HG03139 (cell line): ENCODE results near the gene SPDYE8.
"Not testable (repeated sequence)": the region's sequence is repeated elsewhere in the genome, so short reads cannot be mapped to it uniquely, and the experiment has no call there.

Experiments
- ATAC-seq: cut with Tn5 transposase; IDR thresholded peaks from one replicate; pipeline ENCODE4 v1.9.1; 2021; ENCODE audit not compliant: unreplicated experiment

Gene SPDYE8, protein sequence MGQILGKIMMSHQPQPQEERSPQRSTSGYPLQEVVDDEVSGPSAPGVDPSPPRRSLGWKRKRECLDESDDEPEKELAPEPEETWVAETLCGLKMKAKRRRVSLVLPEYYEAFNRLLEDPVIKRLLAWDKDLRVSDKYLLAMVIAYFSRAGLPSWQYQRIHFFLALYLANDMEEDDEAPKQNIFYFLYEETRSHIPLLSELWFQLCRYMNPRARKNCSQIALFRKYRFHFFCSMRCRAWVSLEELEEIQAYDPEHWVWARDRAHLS

GRCh38 chr7:73029666-73030065 is at the start of gene SPDYE8:
Gene SPDYE8 (minus strand): TSS chr7:73029766. CDS start chr7:73027966, 1,800 bp downstream.
- ATAC-seq, result not testable (repeated sequence)

DNA sequence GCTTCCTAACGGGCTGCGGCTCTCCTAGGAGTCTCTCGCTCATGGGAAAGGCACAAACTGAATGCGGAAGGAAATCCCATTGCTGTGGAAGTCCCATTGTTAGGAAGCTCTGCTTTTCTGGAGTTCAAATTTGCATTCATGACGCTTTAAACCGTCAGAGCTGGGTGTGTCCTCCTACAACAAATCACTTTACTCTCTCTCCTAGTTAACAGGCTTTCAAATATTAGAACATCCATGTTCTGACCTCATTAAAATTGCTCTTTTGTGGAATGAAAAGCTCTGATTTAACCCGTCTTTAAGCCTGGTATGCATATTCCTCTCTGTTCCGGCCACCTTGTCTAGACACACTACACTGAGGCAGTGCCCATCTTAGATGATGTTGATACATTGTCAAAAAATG is 28.2 kb upstream of the SPDYE8 start, which contains the start of gene SPDYE11:
SPDYE11 (minus strand) TSS at position 101 of the 400 bp plus-strand sequence. CDS start 1,800 bp downstream, outside the sequence.
- not testable (repeated sequence) for ATAC-seq

- ATAC-seq, result not testable (repeated sequence)
Observed at GRCh38 chr7:73006491-73006890, 23.1 kb downstream of the SPDYE8 start.

DNA sequence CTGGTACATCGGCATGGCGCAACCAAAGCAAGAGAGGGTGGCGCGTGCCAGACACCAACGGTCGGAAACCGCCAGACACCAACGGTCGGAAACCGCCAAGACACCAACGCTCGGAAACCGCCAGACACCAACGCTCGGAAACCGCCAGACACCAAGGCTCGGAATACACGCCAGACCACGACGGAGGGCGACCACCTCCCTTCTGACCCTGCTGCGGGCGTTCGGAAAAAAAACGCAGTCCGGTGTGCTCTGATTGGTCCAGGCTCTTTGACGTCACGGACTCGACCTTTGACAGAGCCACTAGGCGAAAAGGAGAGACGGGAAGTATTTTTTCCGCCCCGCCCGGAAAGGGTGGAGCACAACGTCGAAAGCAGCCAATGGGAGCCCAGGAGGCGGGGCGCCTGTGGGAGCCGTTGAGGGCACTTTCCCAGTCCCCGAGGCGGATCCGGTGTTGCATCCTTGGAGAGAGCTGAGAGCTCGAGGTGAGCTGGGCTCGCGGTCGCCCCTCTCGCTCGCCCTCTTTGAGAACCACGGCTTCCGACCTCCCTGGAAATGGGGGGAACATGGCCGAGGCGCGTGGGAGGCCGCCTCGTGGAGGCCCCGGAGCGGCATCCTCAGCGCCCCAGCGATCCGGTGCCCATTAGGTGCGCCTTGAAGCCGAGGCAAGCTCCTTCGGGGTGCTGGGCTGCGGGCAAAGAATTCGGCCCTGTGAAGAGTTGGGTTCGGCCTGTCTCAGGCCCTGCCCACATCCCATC is 23.7 kb downstream of the SPDYE8 start:
- peak; percentile 81 for ATAC-seq

DNA sequence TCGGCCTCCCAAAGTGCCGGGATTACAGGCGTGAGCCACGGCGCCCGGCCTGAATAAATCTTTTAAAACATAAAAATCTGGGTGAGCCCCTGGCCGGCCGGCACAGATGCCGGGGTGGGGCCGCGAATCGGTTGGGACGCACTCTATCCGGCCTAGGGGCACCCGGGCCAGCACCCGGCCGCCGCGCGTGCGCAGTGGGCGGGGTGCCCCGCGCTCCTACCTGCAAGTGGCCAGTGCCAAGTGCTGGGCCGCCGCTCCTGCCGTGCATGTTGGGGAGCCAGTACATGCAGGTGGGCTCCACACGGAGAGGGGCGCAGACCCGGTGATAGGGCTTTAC is 24.2 kb downstream of the SPDYE8 start:
- ATAC-seq, result peak; percentile 67

DNA sequence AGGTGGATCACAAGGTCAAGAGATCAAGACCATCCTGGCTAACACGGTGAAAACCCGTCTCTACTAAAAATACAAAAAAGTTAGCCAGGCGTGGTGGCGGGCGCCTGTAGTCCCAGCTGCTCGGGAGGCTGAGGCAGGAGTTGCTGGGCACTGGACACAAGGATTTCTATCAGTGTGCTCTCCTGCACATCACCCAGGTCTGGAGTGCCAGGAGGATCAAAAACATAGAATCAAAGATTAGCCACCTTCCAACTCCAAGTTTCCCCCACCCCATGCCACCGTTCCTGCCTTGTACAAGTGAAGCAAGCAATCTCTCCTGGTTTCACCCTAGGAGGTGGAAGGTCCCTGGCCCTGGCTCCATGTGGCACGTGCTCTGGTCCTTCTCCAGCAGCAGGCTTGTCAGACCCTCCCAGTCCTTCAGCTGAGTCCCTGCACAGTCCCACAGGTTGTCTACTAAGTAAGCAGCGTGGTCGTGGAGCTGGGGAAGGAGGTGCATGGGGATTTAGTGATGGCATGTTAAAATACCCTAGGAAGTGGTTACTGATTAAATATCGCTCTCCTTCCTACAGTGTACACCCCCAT is 31.6 kb downstream of the SPDYE8 start:
- ATAC-seq, result not testable (repeated sequence)

GRCh38 chr7:72997447-72997846 is 32.1 kb downstream of the SPDYE8 start:
- not testable (repeated sequence) for ATAC-seq

DNA sequence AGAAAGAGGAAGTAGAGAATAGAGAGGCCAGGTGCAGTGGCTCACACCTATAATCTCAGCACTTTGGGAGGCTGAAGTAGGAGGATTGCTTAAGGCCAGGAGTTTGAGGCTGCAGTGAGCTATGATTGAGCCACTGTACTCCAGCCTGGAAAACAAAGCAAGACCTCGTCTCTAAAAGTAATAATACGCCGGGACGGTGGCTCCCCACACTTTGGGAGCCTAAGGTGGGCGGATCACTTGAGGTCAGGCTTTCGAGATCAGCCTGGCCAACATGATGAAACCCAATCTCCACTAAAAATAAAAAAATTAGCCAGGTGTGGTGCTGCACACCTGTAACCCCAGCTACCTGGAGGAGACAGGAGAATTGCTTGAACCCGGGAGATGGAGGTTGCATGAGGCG is 34.1 kb downstream of the SPDYE8 start:
- ATAC-seq, result not testable (repeated sequence)

DNA sequence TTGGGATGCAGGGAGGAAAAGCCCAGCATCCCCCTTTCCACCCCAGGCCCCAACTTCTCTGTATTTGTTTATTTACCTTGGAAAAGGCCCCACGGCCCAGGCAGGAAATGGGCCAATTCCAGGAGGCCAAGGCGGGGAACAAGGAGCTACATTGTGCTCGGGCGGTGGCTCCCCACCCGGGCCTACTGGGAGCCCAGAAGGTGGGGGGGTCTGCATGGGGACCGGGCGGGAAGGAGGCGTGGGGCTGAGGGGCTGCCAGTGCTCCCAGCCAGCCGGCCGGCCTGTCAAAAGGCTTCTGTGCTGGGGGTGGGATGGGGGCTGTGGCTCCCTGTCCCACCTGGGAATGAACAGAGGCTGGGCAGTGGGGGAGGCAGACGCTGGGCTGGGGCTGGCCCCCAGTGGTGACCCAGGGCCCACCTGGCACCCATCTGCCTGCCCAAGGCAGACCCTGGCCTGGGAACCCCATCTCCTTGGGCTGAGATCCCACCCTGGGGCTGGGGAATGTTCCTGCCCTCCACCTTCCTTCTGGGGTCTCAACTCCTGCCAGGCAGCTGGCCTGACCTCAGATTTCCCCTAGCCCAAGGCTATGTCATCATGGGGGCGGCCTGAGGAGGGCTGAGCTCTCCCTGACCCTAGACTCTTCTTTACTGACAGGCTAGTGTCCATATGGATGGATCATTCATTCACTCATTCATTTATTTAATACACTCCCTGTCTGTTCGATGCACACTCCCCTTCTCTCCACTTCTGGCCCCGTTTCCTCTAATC is 39.2 kb downstream of the SPDYE8 start:
- ATAC-seq, result not testable (repeated sequence)

DNA sequence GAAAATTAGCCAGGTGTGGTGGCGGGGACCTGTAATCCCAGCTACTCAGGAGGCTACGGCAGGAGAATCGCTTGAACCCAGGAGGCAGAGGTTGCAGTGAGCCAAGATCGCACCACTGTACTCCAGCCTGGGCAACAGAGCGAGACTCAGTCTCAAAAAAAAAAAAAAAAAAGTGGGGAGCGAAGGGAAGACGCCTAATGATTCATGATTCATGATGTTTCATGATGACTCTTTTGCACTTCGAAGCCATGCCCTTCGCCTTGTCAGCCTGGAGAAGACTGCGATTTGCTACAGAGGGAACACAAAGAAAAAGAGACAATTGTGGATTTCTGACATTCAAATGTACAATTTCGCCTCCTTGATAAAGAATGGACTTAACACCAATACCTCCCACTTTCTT is 47.5 kb downstream of the SPDYE8 start:
- not testable (repeated sequence) for ATAC-seq

DNA sequence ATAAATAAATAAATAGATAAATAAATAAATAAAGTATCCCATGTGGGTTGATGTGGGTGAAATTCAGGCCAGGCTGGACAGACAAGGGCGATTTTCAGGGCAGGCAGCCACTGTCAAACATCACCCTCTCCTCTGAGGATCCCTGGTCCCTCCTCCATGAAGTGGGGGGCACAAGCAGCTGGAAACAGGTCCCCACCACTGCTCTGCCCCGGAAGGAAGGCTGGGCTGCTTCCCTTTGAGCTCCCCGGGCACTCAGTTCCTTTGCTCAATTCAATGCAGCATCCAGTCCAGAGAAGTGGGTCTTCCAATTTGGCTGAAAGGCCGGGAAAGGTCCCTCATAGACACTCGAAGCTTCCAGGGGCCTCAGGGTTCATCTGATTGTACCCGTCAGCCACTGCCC is 49.2 kb downstream of the SPDYE8 start:
- ATAC-seq, result not testable (repeated sequence)

- ATAC-seq, result not testable (repeated sequence)
Observed at GRCh38 chr7:72976434-72976833, 53.1 kb downstream of the SPDYE8 start.

GRCh38 chr7:72975656-72976286 is 53.8 kb downstream of the SPDYE8 start:
- not testable (repeated sequence) for ATAC-seq

GRCh38 chr7:72974781-72975180 is 54.8 kb downstream of the SPDYE8 start:
- not testable (repeated sequence) for ATAC-seq

DNA sequence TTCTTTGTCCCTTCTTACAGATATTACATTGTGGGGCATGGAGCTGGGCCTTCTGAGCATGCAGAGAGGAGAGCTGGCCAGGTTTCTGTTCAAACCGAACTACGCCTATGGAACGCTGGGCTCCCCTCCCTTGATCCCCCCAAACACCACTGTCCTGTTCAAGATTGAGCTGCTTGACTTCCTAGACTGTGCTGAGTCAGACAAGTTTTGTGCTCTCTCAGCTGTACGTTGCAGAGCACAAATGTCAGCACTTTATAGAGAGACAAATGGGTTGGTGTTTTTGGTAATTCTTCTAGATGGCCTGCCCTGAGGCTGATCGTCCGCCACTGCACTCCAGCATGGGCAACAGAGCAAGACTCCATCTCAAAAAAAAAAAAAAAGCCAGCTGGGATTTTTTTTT is 58.1 kb downstream of the SPDYE8 start:
- not testable (repeated sequence) for ATAC-seq
